GM23338 (cell line): ENCODE data around the gene CLTRN. TPM values are rescaled to one million over a fixed set of nuclear protein-coding genes. Genes with fewer than 3 reads are reported as not detected.

Source experiments
- ATAC-seq: fragments of 200-7000 bp; cut with Tn5 transposase; 3 replicates; pipeline ENCODE4 v1.9.1; 2020
- DNase-seq: peaks from one replicate; pipeline ENCODE4 v3.0.0-alpha.2; 2015; ENCODE audit warnings: low spot score
- H2AFZ ChIP-seq: fragments of 200-600 bp; sonication (generic); 2 replicates; pipeline ENCODE4 v1.8.0; 2016; ENCODE audit warnings: antibody characterized with exemption, mild to moderate bottlenecking, moderate library complexity
- H3F3A ChIP-seq: fragments of 200-600 bp; sonication (generic); replicated peaks from 2 replicates; pipeline ENCODE4 v1.8.0; 2017; ENCODE audit warnings: antibody characterized with exemption, mixed run types, low read depth
- H3K27ac ChIP-seq: fragments of 200-600 bp; sonication (generic); 2 replicates; pipeline ENCODE4 v1.6.1; 2016; ENCODE audit warnings: low read depth
- H3K27me3 ChIP-seq: fragments of 200-600 bp; sonication (generic); 2 replicates; pipeline ENCODE4 v1.8.0; 2016; ENCODE audit warnings: mild to moderate bottlenecking, mixed run types, moderate library complexity; ENCODE audit not compliant: insufficient read depth
- H3K36me3 ChIP-seq: fragments of 200-600 bp; sonication (generic); 2 replicates; pipeline ENCODE4 v1.8.0; 2016; ENCODE audit warnings: mild to moderate bottlenecking; ENCODE audit not compliant: insufficient read depth
- H3K4me1 ChIP-seq: fragments of 200-600 bp; sonication (generic); 2 replicates; pipeline ENCODE4 v1.8.0; 2016; ENCODE audit warnings: mild to moderate bottlenecking, moderate library complexity; ENCODE audit not compliant: insufficient read depth
- H3K4me2 ChIP-seq: fragments of 200-600 bp; sonication (generic); 2 replicates; pipeline ENCODE4 v1.7.1; 2017; ENCODE audit warnings: mixed run types
- H3K4me3 ChIP-seq: fragments of 200-600 bp; sonication (generic); 2 replicates; pipeline ENCODE4 v1.6.1; 2016; ENCODE audit warnings: mixed run types
- H3K79me2 ChIP-seq: fragments of 200-600 bp; sonication (generic); replicated peaks from 2 replicates; pipeline ENCODE4 v1.8.0; 2017; ENCODE audit warnings: mild to moderate bottlenecking; ENCODE audit not compliant: insufficient read depth
- H3K9me2 ChIP-seq: fragments of 200-600 bp; sonication (generic); 2 replicates; pipeline ENCODE4 v1.8.0; 2017; ENCODE audit not compliant: insufficient read depth
- H4K20me1 ChIP-seq: fragments of 200-600 bp; sonication (generic); replicated peaks from 2 replicates; pipeline ENCODE4 v1.8.0; 2017; ENCODE audit warnings: mild to moderate bottlenecking; ENCODE audit not compliant: insufficient read depth
- H3K27ac Mint-ChIP-seq: 2 replicates; pipeline ENCODE4 v1.8.0; 2020; ENCODE audit warnings: inconsistent platforms, mild to moderate bottlenecking, moderate library complexity, mixed read lengths
- H3K27me3 Mint-ChIP-seq: 3 replicates; pipeline ENCODE4 v1.8.0; 2022; ENCODE audit warnings: low read depth, mild to moderate bottlenecking, moderate library complexity, mixed read lengths, inconsistent platforms; ENCODE audit not compliant: insufficient read depth, poor library complexity
- H3K36me3 Mint-ChIP-seq: 3 replicates; pipeline ENCODE4 v1.8.0; 2021; ENCODE audit warnings: low read depth, mild to moderate bottlenecking, inconsistent platforms, moderate library complexity, mixed read lengths
- H3K4me1 Mint-ChIP-seq: 3 replicates; pipeline ENCODE4 v1.8.0; 2020; ENCODE audit warnings: mild to moderate bottlenecking, inconsistent platforms, mixed read lengths
- H3K4me3 Mint-ChIP-seq: 3 replicates; pipeline ENCODE4 v1.8.0; 2021; ENCODE audit warnings: moderate library complexity, mild to moderate bottlenecking, inconsistent platforms, mixed read lengths
- H3K9me3 Mint-ChIP-seq: 3 replicates; pipeline ENCODE4 v1.8.0; 2020; ENCODE audit warnings: moderate library complexity, mild to moderate bottlenecking, inconsistent platforms, mixed read lengths
- CREB1 ChIP-seq: fragments of 250-450 bp; sonication (Bioruptor Pico); IDR thresholded peaks from 2 replicates; pipeline ENCODE4 v1.5.0; 2020; ENCODE audit warnings: low read depth, mild to moderate bottlenecking, moderate library complexity
- CTCF ChIP-seq, 2 experiments: fragments of 200-600 bp in 1 of 2; sonication (generic) in 1 of 2; conservative IDR thresholded peaks; 2 replicates each; pipeline versions ENCODE4 v1.5.1 to v1.6.1; 2016 to 2017; ENCODE audit warnings: antibody characterized with exemption in 2 of 2, low read depth in 2 of 2, mild to moderate bottlenecking in 2 of 2, moderate library complexity in 1 of 2
- ETS1 ChIP-seq: IDR thresholded peaks from 2 replicates; pipeline ENCODE4 v1.6.1; 2016; ENCODE audit warnings: antibody characterized with exemption
- EZH2 ChIP-seq: fragments of 200-600 bp; sonication (generic); IDR thresholded peaks from one replicate; pipeline ENCODE4 v1.8.0; 2017; ENCODE audit warnings: antibody characterized with exemption, mild to moderate bottlenecking, low read depth; ENCODE audit not compliant: unreplicated experiment
- EZH2phosphoT487 ChIP-seq: fragments of 200-600 bp; sonication (generic); IDR thresholded peaks from one replicate; pipeline ENCODE4 v1.8.1; 2018; ENCODE audit warnings: antibody characterized with exemption; ENCODE audit not compliant: unreplicated experiment
- JUNB ChIP-seq: IDR thresholded peaks from one replicate; pipeline ENCODE4 v1.6.1; 2016; ENCODE audit warnings: antibody characterized with exemption; ENCODE audit not compliant: unreplicated experiment
- REST ChIP-seq: IDR thresholded peaks from one replicate; pipeline ENCODE4 v1.6.1; 2018; ENCODE audit warnings: antibody characterized with exemption; ENCODE audit not compliant: unreplicated experiment
- STAT1 ChIP-seq: IDR thresholded peaks from one replicate; pipeline ENCODE4 v1.6.1; 2016; ENCODE audit warnings: antibody characterized with exemption; ENCODE audit not compliant: unreplicated experiment
- polyA plus RNA-seq: library from polyadenylated mRNA; unstranded; fragments of >200 nt; fragmentation: Nextera tagmentation; extraction: Ambion mirVana; gene quantifications from 2 replicates; pipeline ENCODE4 v1.2.1, GENCODE V29; 2016
- total RNA-seq: library from RNA; depleted of rRNA; stranded (reverse); fragments of >200 nt; shearing (Covaris generic); gene quantifications from 2 replicates; pipeline ENCODE4 v1.2.3, GENCODE V29; 2014

Gene CLTRN
- total and polyA plus RNA-seq, 2 experiments from 2014 or later, result 1.7 to 2.7 TPM

- TF ChIP-seq ETS1 (no peak), EZH2 (no peak), CREB1 (CRISPR knock-in tag) (no peak), REST (no peak), EZH2phosphoT487 (no peak), STAT1 (no peak), CTCF (conservative IDR thresholded peaks at IDR 0.05; ENCODE audit: low read depth in 2 of 2) (no peak), JUNB (no peak)
- DNase-seq (no peak), ATAC-seq (no peak)
- no peaks in the 10 kb centered on the region for H3F3A ChIP-seq
- no peaks in the 10 kb centered on the region for H3K4me1 Mint-ChIP-seq
- no peaks in the 10 kb centered on the region for H3K9me3 Mint-ChIP-seq
- H3K79me2 ChIP-seq, result no peaks in the 10 kb centered on the region
- no peak overlapping the region for H3K27ac Mint-ChIP-seq
- H3K27ac ChIP-seq, result no peak overlapping the region
- H3K9me2 ChIP-seq, result no peaks in the 10 kb centered on the region
- no peaks in the 10 kb centered on the region for H3K36me3 ChIP-seq
- H2AFZ ChIP-seq, result no peak overlapping the region
- no peaks in the 10 kb centered on the region for H4K20me1 ChIP-seq
- no peaks in the 10 kb centered on the region for H3K27me3 Mint-ChIP-seq
- H3K4me1 ChIP-seq, result no peaks in the 10 kb centered on the region
- H3K4me3 ChIP-seq, result no peak overlapping the region
- H3K27me3 ChIP-seq, result no peaks in the 10 kb centered on the region
- no peak overlapping the region for H3K4me3 Mint-ChIP-seq
- H3K36me3 Mint-ChIP-seq, result no peaks in the 10 kb centered on the region
- H3K4me2 ChIP-seq, result no peak overlapping the region
These were observed 45.4 kb downstream of the CLTRN start for GRCh38 chrX:15619053-15619755.

GRCh38 chrX:15617111-15617510 lies 47.5 kb downstream of the CLTRN start:
- Histone ChIP-seq H4K20me1 (no peaks in the 10 kb centered on the region), H3K27ac (no peak overlapping the region), H3K36me3 (no peaks in the 10 kb centered on the region), H2AFZ (no peak overlapping the region), H3K27me3 (no peaks in the 10 kb centered on the region), H3F3A (no peaks in the 10 kb centered on the region), H3K79me2 (no peaks in the 10 kb centered on the region), H3K4me3 (no peak overlapping the region), H3K9me2 (no peaks in the 10 kb centered on the region), H3K4me2 (no peak overlapping the region), H3K4me1 (no peaks in the 10 kb centered on the region)
- no peak for TF ChIP-seq EZH2
- Mint-ChIP-seq H3K9me3 (no peaks in the 10 kb centered on the region), H3K27ac (no peak overlapping the region), H3K36me3 (no peaks in the 10 kb centered on the region), H3K4me3 (no peak overlapping the region), H3K27me3 (no peaks in the 10 kb centered on the region), H3K4me1 (no peaks in the 10 kb centered on the region)
- no peak for DNase-seq
- ATAC-seq, result no peak
